Brain pericyte (primary cell): ENCODE results near the gene ADAMTSL3.

Experiments
- DNase-seq: peaks from one replicate; pipeline ENCODE4 v3.0.0-alpha.2; 2012; ENCODE audit warnings: low read depth, low spot score

Gene ADAMTSL3

DNA sequence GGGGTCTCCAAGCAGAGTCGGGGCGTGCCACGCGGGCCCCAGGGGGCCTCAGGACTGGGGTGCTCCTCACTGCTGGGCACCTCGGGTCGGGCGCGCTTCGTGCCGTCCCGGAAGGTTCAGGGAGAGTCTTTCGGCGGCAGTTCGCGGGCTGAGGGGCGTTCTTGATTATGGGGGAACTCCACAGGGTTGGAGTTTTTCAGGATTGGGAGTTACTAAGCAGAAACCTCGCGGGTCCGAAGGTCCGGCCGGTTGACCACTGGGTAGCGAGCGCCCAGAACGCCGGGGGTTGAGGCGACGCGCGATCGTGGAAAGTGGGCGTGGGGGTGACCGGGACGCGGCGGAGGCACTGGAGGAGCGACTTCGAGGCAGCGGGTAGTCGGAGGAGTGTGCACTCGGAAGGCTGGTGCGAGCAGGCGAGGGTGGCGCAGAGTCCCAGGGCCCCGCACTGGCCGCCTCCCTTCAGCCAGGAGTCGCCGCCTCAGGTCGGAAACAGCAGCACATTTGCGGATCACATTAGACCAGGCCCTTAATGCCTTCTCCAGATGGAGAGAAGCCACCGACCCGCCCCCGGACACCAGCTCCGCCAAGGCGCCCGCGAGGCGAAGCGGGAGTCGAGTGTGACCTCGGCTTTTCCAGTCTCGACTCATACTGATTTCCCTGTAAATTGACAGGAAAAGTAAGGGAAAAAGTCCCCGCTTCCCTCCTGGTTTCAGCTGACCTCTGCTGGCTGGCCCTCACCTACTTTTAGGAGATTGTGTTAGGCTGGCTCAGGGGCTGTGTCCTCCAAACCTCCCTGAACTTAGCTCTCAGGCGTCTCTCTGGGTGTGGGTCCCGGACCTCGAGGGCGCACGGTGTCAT lies 685 bp downstream of the ADAMTSL3 start:
- DNase-seq = no peak

DNA sequence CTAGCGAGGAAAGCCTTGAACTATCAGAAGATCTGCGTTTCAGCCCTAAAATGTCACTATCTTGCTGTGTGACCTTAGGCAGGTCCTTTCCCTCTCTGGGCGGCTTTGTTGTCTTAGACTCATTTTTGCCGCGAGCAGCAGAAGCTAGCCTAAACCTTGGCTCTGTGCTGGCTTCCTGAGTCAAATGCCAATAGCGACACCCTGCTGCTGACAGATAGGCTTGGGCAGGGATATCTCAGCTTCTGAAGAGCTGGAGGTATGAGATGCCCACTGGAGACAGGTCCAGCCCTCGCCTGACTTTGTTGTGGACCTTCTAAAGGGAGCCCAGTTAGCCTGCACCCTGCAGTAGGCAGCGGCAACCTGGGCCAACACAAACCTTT lies 1.3 kb downstream of the ADAMTSL3 start:
- DNase-seq = no peak

DNA sequence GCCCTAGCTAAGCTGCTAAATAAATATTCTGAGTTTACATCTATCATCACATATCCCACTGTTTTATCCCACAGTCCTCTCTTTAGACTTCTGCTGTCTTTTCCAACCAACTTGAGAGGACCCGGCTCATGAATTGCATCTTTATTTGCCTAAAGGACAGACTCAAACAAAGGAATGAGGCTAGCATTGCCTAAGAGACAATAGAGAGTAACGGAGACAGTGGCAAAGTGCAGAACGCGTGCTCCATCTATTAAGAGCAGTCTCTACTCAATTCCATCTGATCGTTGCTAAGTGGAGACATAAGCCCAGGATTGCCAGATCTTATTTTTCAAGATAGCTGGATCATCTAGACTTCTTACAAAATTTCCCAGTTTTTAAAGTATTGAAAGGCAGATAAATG lies 2.3 kb downstream of the ADAMTSL3 start:
- no peak for DNase-seq

DNA sequence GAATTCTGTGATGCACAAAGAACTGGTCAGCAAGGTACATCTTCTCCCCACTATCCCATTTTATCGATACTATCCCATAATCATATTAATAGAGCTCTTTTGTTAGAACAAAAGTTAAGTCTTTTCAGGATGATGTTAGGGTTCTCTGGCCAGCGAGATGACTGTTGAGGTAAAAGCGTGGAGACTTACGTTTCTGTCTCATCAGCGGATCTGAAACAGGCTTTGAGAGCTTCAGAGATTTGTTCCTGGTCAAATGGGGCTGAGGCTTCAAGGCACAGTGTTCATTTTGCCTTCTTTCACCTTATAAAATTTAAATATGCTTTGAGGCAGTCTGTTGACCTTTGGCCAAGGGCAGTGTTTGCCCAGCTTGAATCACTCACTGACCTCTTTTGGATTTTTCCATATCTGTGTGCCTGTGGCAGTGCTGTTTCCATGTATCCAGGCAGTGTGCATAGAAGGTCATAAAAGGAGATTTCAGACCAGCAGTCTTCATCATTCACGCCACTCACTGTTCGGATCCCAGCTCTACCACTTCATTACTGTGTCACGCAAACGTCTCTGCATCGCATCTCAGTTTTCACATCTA lies 3.1 kb downstream of the ADAMTSL3 start:
- DNase-seq = no peak

DNA sequence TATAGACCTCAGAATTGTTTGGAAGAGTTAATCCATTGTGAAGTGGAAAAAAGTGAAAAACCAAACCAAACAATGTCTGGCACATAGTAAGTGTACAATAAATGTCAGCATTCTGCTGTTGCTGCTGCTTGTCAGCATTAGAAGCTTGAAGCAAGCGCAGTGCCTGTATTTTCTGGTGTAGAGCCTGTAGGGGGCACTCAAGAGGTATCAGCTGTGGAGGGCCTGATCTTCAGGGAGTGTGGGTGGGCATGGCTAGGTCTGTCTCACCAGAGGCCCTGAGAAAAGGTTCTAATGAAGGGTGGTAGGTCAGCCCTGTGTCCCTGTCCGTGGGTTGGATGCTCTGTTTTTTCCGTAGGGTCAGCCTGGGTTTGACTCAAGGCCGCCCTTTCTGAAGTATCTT lies 3.6 kb downstream of the ADAMTSL3 start:
- DNase-seq = no peak

DNA sequence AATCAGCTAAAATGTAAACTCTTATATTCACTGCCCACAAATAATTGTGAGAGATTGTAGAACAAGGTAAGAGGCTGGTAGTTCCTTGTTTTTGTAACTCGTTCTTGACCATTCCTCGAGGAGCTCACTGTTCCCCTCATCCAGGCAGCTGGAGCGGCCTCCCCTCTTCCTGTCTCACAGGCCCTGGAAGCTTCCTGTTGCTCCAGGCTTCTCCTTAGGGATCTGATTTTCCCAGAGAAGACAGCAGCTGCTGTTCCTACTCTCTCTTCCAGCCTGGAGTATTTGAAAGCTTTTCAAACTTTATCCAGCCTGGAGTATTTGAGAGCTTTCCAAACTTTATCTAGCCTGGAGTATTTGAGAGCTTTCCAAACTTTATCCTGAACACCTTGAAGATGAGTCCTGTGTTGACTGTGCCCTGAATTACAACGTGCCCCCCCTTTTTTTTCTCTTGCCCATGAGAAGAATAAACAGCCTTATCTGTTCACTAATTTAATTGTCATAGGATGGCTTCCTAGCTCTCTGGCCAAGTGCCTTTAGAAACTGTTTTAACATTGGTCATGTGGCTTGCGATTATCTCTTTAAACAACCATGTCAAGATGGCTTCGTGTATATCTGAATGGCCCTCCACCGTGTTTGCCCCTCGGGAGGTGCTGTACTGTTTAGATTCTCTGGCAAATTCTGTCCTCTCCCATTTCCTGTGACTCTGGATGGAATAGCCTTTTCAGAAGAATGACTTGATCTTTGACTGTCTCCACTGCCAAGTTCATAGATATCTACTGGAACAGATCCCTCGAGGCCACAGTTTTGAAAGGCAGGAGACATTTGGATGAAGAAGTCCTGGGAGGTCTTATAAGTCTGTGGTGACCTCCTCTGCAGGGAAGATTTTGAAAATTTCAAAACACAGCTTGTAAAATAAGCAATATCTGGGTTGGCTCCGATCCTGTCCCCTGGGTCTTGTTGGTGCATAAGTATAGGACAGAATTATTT lies 4.8 kb downstream of the ADAMTSL3 start:
- DNase-seq = no peak

DNA sequence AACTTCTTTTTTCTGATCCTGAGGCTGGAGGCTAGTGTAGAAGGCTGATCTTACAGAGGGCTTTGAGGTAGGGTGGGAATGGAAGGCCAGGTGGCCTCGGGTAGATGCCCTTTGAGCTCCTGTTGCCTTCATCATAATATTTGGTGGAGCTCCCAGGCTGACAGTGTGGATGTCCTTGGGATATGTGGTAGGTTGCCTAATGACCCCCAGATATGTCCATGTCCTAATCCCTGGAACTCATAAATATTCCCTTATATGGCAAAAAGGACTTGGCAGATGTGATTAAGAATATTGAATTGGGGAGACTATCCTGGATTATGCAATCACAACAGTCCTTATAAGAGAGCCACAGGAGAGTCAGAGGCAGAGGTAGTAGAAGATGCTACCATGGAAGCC lies 5.5 kb downstream of the ADAMTSL3 start:
- no peak for DNase-seq

DNA sequence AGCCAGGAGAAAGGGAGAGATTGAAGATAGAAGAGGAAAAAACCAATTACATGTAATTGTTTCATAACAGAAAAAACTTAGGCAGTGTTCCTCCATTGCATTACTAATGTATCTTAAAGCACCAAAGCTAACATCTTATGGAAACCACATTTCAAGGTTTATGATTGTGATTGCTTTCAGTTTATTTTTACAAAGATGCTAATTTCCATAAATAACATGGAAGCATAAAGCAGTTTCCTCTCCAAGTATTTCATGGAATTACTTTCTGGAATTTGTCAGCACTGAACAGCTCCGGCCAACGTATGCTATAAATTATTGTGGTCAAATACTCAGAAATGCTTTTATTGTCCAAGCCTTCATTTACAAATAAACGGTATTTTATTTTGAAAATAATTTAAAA lies 11.6 kb downstream of the ADAMTSL3 start:
- DNase-seq = no peak

DNA sequence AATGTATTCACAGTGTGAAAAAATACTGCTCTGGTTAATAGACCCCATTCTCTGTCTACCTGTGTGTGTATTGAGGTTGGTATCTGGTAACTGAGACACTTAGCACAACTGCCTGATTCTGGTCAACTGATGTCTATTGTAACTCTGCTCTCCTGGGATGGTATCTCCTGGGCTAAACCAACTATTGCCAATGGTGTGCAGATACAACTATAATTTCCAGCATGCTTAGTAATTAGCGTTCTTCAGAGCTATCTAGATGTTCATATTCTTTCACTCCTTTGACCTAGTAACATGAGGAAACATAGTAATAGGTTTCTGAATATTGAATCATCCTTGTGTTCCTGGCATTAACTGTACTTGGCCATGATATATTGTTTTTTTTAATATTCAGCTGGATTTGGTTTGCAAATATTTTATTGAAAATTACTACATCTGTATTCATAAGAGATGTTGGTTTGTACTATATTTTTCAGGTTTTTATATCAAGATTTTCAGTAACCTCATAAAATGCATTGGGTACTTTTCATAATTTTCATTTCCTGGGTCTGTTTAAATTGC lies 16.8 kb downstream of the ADAMTSL3 start:
- DNase-seq = no peak

DNA sequence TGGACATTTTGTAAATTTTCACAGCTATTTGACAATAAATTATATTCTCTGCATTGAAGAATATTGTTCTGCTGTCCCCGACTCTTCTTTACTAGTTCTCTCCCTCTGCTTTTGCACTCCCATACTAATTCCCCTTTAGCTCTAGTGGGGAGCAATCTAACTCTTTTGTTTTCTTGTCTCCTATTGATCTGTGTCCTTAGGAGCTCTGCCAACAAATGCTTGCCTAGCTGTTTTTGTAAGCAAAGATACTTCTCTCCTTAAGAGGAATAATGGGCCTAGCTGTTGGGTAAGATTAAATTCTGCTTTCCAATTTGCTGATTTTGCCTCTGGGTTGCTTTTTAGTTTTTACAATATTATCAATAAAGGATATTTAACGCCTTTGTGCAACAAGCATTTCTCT lies 17.7 kb downstream of the ADAMTSL3 start:
- no peak for DNase-seq

DNA sequence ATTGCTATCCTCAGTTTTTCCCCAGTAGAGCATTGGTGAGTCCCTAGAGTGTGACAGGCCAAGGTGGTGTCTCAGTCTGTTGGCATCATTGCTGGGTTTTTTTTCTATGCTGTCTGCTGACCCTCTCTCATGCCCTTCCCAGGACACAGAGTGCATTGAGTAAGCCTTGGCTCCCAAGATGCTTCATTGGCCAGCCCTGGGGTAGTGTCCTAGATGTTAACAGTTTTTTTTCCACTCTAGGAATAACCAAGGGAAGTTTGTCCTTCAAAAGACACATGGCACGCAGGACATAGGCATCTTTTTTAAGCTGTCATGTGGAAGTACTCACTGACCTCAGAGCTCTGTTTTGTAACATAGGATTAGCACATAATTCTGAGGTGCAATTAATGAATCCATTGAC lies 19.5 kb downstream of the ADAMTSL3 start:
- no peak for DNase-seq

DNA sequence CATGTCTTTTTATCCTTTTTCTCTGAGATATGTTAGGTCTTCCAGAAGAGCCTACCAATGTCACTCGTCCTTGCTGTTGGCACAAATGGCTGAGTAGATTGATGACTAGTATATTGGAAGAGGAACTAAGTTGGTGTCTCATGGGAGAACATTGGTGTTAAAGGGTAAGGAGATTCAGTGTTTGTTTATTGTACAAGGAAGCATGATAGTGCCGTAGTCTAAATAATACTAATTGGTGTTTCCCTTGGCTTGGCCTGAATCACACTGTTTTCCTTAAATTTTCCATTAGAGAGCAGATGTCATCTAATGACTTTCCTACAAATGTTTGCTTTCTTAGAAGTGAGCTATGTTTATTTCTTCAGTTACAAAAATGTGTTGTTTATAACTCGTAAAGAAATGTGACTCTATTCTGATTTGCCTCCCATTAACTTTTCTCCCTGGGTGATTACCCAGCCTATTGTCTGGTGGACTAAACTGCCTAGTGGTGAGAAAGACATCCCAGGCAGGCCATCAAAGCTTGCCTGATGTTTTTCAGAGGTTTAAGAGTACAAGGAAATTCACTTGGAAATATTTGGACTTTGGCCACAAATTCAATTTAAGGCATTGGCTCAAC lies 28.7 kb downstream of the ADAMTSL3 start:
- no peak for DNase-seq

DNA sequence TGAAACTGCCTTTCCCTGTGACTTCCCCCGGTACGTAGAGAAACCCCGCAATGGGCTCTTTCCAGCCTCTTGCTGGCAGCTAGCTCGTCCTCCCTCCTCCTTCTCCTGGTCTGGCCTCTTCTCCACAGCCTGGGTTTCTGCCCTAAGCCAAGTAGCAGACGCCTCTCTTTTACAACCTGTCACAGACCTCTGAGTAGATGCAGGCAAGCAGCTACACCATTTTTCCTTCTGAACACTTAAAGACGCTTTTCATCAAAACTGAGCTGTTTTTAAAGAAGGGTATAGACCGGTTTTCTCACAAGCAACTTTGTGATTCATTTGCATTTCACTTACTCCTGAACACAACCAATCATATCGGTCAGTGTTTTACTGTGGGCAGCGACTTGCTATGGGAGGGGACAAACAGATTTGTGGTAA lies 32.0 kb downstream of the ADAMTSL3 start:
- DNase-seq = no peak

DNA sequence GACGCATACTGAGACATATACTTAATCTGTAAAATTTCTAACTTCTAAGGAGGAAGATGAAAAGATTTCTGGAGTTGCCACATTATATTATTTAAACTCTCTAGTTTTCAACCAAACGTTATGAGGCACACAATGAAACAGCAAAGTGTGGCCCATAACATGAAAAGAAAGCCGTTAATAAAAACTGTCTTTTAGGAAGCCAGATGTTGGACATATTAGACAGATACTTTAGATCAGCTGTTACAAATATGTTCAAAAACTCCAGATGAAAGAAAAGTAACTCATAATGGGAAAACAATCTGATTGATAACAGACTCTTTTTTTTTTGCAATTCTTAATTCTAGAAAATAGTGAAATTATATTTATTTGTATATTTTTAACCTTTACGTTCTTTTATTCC lies 34.3 kb downstream of the ADAMTSL3 start:
- no peak for DNase-seq

DNA sequence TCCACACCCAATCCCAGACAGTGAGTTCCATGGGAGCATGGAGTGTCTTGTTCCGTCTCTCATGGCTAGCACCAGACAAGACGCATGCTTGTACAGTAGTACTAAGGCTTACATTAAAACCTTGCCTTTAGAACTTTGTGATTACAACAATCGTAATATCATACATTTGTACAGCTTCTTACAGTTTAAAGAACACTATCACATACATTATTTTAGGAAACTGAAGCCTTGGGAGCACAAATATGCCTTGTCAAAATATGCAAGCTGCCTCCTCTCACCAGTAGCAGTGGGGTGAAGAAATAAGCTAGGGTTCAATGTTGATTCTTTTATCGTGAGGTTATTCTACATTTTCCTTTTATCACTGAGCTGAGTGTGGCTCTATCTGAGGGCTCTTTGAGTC lies 36.8 kb downstream of the ADAMTSL3 start:
- no peak for DNase-seq

DNA sequence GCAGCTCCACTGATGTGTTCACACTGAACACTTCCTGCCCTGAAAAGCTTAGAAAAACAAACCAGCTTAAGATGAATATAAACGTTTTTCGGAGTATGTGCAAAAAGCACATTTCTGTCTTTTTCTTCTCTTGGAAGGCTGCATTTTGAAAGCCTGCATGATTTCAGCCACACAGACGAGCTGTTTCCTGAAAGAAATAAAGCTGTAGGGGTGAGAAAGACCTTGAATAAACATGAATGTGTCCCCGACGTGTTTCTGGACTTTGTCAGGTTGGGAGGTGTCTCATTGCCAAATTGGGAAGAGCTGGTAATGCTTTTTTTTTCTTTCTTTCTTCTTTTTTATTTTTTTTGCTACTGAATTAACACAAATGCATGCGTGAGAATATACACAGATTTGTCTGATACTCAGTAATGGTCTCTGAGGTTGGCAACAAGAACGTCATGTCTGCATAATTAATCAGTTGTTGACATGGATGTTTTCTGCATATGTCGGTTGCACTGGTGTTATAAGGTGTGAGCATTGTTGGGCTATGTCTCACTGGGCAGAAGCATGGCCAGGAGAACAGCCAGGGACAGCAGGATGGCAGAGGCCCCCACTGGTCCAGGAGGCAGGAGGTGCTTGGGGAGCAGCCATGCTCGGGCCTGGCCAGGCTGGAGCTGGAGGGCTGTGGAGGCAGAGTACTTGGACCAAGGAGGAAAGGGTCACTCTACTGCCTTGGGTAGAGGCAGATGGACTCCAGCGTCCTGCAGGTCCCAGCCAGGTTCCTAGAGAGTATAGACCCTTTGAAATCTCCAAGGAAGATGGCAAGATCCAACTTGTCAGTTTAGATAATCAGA lies 39.0 kb downstream of the ADAMTSL3 start:
- DNase-seq = no peak

DNA sequence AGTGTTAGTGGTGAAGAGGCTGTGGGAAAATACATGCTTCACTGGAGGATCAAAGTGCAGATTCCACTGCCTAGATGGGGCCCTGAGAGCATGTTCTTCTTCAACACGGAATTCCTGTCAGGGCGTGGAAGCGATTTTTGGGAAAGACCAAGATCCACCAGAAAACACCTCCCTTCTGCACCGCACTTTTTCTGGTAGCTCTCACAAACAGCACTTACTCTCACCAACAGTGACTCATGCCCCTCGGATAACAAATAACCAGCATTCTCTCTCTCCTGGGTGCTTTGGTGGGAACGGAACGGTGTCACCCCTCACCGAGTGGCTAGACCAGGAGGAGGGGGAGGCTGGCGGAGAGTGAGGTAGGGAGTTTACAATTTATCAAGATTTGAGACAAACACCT lies 40.1 kb downstream of the ADAMTSL3 start:
- DNase-seq = no peak

DNA sequence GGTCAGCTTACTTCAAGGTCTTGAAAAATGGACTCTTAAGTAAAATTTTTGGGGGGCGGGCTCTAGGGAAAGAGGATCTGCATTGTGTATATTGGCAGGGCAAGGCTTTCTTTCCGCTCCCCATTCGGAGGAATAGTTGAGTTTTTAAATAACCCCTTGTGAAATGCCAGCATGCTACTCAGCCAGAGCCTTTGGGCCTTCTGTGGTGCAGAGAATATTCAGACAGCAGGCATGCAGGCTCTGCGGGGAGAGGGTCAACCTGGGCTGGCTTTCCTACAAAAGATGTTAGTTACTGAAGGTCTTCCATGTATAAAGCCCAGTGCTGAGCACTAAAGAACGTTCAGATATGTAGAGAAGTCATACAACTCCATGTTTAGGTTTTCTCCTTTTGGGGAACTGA lies 40.6 kb downstream of the ADAMTSL3 start:
- no peak for DNase-seq

DNA sequence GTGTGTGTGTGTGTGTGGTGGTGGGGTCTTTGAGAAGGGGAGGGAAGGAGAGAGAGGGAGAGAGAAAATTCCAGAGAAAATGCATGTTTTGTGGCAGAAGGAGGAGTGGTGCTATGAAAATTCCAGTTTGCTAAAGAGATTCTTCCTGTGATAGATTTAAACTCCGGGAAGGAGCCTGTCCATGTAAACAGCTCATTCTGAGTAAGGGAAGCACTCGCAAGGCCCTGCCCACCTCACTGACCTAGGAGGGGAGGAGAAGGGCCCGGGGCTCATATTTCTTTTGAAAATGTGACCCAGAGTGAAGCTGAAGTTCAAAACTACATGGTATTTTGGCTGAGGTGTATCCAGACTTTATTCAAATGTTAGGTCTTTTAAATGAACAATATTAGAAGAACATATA lies 41.3 kb downstream of the ADAMTSL3 start:
- DNase-seq = no peak

DNA sequence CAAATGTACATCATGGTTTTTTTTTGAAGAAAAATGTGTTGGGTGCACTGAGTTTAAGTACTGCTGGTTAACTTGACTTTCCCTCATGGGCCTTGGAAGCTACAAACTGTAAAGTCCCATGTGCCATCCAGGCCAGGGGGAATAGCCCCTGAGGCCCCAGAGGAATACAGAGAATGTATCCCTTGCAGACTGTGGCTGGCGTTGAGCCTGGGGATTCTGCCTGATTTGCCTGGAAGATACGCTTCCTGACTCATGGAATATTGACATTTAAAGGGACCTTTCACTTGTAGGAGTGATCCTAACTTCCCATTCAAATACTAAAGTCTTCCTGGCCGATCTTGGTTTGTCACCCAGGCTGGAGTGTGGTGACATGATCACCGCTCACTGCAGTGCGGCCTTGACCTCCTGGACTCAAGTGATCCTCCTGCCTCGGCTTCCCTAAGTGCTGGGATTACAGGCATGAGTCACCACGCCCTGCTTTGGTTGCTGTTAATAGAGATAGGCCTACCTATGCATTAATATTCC lies 42.0 kb downstream of the ADAMTSL3 start:
- no peak for DNase-seq
